ENCODE results near the gene C11orf98.
"Not testable (repeated sequence)": the region's sequence is repeated elsewhere in the genome, so short reads cannot be mapped to it uniquely, and the experiment has no call there.

Gene C11orf98

DNA sequence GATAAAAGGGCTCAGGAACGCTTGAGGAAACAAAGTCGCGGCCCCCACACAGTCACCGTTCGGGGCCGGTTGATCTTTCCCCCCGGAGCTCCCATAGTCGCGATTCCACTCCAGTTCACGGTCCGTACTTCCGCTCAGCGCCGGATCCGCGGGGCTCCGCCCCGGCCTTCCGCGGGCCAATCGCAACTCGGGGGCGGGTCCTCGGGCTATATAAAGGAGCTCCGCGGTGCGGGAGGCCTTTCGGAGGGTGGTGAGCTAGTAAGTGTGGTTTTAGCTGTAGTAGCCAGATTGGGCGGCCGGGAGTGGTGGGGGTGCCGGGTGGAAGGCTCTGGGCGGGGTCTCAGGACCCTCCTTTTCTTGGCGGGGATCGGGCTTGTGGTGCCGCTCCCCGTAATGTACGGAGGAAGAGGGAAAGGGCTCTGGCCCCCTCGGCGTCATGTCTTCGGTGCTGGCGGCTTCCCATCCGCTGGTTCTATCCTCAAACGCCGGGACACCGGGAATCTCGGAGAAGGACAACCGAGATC, at the start of gene C11orf98, which contains the start of gene CSKMT:
TSS of gene C11orf98 (minus strand) at position 136 of the 524 bp plus-strand sequence. CDS start at position 95, 41 bp downstream.
TSS of gene CSKMT (plus strand) at position 238 of the 524 bp plus-strand sequence. CDS start 568 bp downstream, outside the sequence.
- peak; percentile 94 to 95 for DNase-seq (ENCODE audit: low read depth in 2 of 2)

- DNase-seq (ENCODE audit: low read depth in 2 of 2): no peak
Measured at GRCh38 chr11:62713343-62713742, 48.3 kb upstream of the C11orf98 start.

- no peak for DNase-seq (ENCODE audit: low read depth in 2 of 2)
Measured at GRCh38 chr11:62712861-62713260, 47.9 kb upstream of the C11orf98 start.

- DNase-seq (ENCODE audit: low read depth in 2 of 2): no peak
Measured at GRCh38 chr11:62712276-62712812, 47.3 kb upstream of the C11orf98 start.

DNA sequence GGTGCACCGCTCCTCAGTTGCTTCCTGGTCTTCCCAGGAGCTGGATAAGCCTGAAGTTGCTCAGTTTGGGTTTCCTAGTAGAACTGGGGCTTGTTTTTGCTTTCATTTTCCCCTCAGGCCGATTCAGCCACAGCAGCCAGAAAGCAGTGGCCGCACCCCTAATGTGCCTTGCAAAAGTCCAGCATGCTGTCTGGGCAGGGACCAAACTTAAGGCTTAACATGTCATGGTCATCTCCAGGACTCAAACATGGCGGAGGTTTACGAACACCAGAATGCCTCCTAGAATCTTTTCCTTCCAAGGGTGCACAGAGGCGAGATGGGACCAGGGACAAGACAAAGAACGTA, 45.0 kb upstream of the C11orf98 start:
- no peak for DNase-seq (ENCODE audit: low read depth in 2 of 2)

DNA sequence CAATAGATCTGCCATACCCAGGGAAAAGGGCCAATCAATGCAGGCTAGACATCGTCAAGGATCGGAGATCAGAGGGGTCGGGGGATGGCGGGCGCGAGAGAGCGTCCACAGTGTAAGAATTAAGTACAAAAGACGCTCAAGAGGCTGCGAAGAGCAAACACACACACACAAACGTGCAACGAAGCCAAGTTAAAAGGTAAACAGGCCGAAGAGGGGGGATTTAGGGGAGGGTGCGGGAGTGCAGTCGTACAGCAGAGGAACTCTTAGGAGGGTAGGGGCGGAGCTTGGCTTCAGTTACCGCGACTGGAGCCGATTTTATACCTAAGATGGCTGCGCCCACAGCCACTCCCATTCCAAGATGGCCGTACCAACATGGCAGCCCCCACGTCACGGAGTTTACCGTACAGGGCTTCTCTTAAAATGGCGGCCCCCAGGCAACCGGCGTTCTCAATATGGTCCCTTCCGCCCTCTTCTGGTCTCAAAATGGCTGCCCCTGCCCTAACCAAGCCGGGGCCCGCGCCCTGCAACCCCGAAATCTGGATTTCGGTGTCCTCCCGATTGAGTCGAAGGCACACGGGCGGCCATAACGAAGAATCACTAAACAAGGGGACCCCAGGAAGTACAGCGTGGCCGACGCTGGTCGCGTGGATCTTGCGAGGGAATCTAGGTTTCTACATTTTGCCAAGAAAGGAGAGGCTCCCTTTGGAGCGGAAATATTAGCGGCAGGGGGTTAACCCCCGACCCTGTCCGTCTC, 44.4 kb upstream of the C11orf98 start:
- peak; percentile 94 for DNase-seq (ENCODE audit: low read depth in 2 of 2)

- DNase-seq (ENCODE audit: low read depth in 2 of 2): peak in 1 of 2 donors; percentile 32
Measured at GRCh38 chr11:62708793-62709192, 43.8 kb upstream of the C11orf98 start.

- DNase-seq (ENCODE audit: low read depth in 2 of 2): no peak
Measured at GRCh38 chr11:62708392-62708791, 43.4 kb upstream of the C11orf98 start.

GRCh38 chr11:62707277-62707861, 42.4 kb upstream of the C11orf98 start, which contains the start of the genes BSCL2 and GNG3:
BSCL2 (minus strand) TSS chr11:62707424; CDS start chr11:62707195, 229 bp downstream.
GNG3 (plus strand) TSS chr11:62707676; CDS start chr11:62708296, 620 bp downstream.
- no peak for DNase-seq (ENCODE audit: low read depth in 2 of 2)

- DNase-seq (ENCODE audit: low read depth in 2 of 2): no peak
Measured at GRCh38 chr11:62706850-62707247, 41.8 kb upstream of the C11orf98 start.

- DNase-seq (ENCODE audit: low read depth in 2 of 2): peak; percentile 84 to 92
Measured at GRCh38 chr11:62705880-62706849, 41.2 kb upstream of the C11orf98 start.

GRCh38 chr11:62705413-62705812, 40.4 kb upstream of the C11orf98 start:
- no peak for DNase-seq (ENCODE audit: low read depth in 2 of 2)

GRCh38 chr11:62703921-62704320, 38.9 kb upstream of the C11orf98 start:
- DNase-seq (ENCODE audit: low read depth in 2 of 2): not testable (repeated sequence)

GRCh38 chr11:62702246-62702645, 37.2 kb upstream of the C11orf98 start:
- DNase-seq (ENCODE audit: low read depth in 2 of 2): no peak

DNA sequence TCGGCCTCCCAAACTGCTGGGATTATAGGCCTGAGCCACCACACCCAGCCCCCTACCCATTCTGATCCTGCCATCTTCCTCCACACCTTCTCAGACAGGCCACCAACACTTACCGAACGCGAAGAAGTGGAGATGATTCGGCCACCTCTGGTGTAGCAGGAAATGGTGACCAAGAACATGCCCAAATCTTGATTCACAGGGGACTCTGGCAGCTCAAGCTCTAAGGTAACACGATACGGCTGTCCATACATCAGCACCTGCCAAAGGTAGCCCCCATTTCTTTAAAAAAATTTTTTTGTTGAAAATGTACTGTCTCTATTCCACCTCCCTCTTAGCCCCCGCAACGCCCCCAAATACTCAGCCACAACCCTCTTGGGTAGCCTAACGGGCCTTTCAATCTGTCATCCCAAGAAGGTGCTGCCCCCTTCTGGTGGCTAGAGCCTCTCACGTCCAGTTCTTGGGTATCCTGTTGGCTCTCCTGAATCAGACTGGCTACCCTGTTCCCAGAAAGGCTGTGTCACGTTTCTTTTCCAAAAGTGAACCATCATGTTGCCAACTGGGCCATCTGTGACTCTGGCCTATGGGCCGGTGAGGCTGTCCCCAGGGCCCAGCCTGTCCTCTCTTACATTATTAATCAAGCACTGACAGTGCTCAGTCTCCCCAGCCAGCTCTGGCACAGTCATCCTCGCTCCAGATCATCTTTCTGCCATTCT, 29.6 kb upstream of the C11orf98 start:
- DNase-seq (ENCODE audit: low read depth in 2 of 2): peak; percentile 55 to 69

GRCh38 chr11:62693624-62694023, 28.6 kb upstream of the C11orf98 start:
- DNase-seq (ENCODE audit: low read depth in 2 of 2): not testable (repeated sequence)

DNA sequence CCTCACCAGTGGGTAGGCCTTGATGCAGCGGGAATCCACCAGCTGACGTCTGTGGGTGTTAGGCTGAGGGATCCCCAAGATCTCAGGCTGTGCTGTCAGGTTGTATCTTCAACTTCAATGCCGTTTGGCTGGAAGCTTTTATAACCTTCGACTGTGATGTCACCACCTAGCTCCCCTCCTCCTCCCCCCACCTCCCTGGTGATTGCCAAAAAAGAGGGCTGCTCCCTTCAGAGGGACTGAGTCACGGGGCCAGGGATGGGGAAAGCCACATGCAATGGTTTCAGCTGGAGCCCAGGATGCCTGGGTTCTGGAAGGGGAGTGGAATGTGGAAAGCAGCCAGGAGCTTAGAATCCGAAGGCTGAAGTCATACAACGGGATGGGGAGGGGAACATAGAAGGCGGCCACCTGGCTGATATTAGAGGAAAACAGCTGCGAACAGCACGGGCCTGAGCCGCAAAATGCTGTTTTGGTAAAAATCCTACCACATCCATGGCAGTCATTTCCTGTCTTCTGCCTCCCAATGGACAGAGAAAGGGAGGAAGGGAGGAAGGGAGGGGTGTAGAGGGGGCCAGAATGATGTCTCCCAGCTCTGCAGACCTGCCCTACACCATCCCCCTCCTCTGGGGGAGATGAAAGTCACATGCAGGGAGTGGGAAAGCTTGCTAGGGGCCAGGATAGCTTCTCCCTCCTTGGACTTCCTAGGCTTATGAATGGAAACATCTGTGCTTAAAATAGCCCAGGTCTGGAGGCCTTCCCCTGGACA, 24.6 kb upstream of the C11orf98 start, which contains the start of gene LRRN4CL:
TSS of gene LRRN4CL (minus strand) at position 110 of the 763 bp plus-strand sequence. CDS start 1,022 bp downstream, outside the sequence.
- no peak for DNase-seq (ENCODE audit: low read depth in 2 of 2)

DNA sequence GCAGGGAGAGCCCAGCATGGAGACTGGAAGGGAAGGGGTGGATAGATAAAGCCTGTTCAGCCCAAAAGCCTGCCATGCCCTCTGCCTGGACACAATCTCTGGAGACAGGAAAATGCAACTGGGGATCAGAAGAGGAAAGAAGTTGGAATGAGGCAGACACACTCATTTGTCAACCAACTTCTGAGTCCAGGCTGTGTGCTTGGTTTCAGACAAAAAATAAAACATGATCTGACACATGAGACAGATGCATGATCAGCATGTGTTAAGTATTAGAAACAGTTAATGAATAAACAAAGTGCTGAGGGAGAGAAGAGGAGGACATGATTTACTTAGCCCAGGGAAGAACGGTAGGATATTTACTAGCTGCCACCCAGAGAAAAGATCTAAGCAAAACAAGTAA, 23.5 kb upstream of the C11orf98 start:
- no peak for DNase-seq (ENCODE audit: low read depth in 2 of 2)

DNA sequence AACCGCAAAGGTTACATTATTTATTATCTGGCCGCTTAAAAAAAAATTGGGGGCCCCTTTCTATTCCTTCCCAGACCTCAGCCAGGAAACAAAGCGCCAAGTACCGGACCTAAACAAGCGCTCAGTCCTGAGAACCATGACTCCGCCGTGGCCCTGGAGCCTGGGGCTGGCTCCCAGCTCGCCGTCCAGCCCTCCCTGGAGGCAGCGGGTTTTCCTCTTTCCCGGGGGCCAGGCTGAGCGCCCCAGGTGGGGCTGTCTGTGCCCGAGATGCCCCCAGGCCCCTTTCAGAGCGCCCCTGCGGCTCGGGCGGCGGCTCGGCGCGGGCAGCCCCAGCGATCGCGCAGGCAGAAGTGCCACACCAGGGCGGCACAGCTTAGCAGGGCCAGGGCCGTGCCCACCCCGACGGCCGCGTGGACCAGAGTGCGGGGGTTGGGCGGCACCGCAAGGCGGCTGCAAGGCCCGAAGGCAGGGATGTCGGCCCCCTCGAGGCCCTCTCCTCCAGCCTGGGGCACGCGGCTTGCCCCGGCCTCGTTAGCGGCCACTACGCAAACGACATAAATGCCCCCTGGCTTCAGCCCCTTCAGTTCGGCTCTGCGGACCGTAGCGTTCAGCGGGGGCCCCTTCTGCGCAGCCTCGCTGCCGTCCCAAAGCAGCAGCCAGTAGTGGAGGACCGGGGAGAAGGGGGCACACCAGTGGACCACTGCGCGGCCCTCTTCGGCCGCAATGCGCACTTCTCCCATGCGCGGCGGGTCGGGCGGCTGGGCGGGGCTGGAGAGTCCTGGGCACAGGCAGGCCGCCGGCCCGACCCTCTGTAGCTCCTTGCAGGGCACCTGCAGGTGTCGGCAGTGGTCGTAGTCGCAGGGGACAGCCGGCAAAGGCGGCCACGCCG, 22.7 kb upstream of the C11orf98 start:
- no peak for DNase-seq (ENCODE audit: low read depth in 2 of 2)
